GM12875 (cell line): ENCODE measurements around the gene CFB.

ENCODE experiments used
- H3K4me3 ChIP-seq: one replicate; pipeline ENCODE4 v1.5.1; 2011; ENCODE audit warnings: low read depth, low read length, control low read depth
- CTCF ChIP-seq: IDR thresholded peaks from 2 replicates; pipeline ENCODE4 v1.5.1; 2011; ENCODE audit warnings: low read depth, mild to moderate bottlenecking, control low read depth, inconsistent platforms, low read length, moderate library complexity, borderline replicate concordance; ENCODE audit not compliant: insufficient read depth

CFB gene

GRCh38 chr6:31945507-31946369 lies at the start of gene CFB:
Gene CFB, plus strand, starts transcription at chr6:31946095. Its CDS starts 127 bp downstream, at chr6:31946222.
- H3K4me3 ChIP-seq: no peak within 1 kb of the TSS
- no peak for TF ChIP-seq CTCF

- peak overlapping the region; percentile 70 for H3K4me3 ChIP-seq
Observed at GRCh38 chr6:31896493-31896855, 49.4 kb upstream of the CFB start.

GRCh38 chr6:31896856-31897611 lies 48.9 kb upstream of the CFB start:
- peak overlapping the region; percentile 70 for H3K4me3 ChIP-seq
- no peak for TF ChIP-seq CTCF

More at GRCh38 chr6:31896493-31896855, 49.4 kb upstream of the CFB start:
- TF ChIP-seq CTCF: no peak

- peak within 1 kb of the TSS; percentile 70 for H3K4me3 ChIP-seq
- no peak for TF ChIP-seq CTCF
Observed at GRCh38 chr6:31897612-31898382, 48.1 kb upstream of the CFB start, which contains the start of gene EHMT2. Gene EHMT2, minus strand, starts transcription at chr6:31897698. Its CDS starts 21 bp downstream, at chr6:31897677.

GRCh38 chr6:31898383-31899011 lies 47.4 kb upstream of the CFB start:
- TF ChIP-seq CTCF: no peak
- peak overlapping the region; percentile 70 for H3K4me3 ChIP-seq

- H3K4me3 ChIP-seq: no peak overlapping the region
- TF ChIP-seq CTCF: no peak
Observed at GRCh38 chr6:31899215-31899614, 46.7 kb upstream of the CFB start.
